Measurements from ENCODE around the gene ABCD3.
"Not testable (repeated sequence)": the region's sequence is repeated elsewhere in the genome, so short reads cannot be mapped to it uniquely, and the experiment has no call there.

ABCD3 gene

GRCh38 chr1:94553931-94554330 is 135.7 kb downstream of the ABCD3 start:
- DNase-seq = no peak

GRCh38 chr1:94554580-94554979 is 136.4 kb downstream of the ABCD3 start:
- no peak for DNase-seq

GRCh38 chr1:94555091-94555490 is 136.9 kb downstream of the ABCD3 start:
- no peak for DNase-seq

- no peak for DNase-seq
These were observed 141.7 kb downstream of the ABCD3 start for GRCh38 chr1:94559921-94560320.

GRCh38 chr1:94560333-94560732 is 142.1 kb downstream of the ABCD3 start:
- DNase-seq = no peak

- no peak for DNase-seq
These were observed 144.5 kb downstream of the ABCD3 start for GRCh38 chr1:94562519-94563260.

- no peak for DNase-seq
These were observed 147.7 kb downstream of the ABCD3 start for GRCh38 chr1:94565901-94566300.

GRCh38 chr1:94566436-94566835 is 148.2 kb downstream of the ABCD3 start:
- not testable (repeated sequence) for DNase-seq

- DNase-seq = not testable (repeated sequence)
These were observed 149.9 kb downstream of the ABCD3 start for GRCh38 chr1:94567975-94568607.

Measured in activated CD4-positive, alpha-beta T cell treated with anti-CD3 and anti-CD28 coated beads, Interleukin-2, amount 50 U/mL, for 4 hours (primary cell).